Psoas muscle (tissue), 8 donors: ENCODE results near the gene RPL36A. TPM values are rescaled to one million over a fixed set of nuclear protein-coding genes. Genes with fewer than 3 reads are reported as not detected.
A peak's percentile ranks its signal among the peaks of the same experiment; 100 is the strongest.

Source experiments
- ATAC-seq, 4 donors: fragments of 200-7000 bp; cut with Tn5 transposase; one replicate each; pipeline ENCODE4 v1.9.1; 2020; ENCODE audit warnings: moderate library complexity in 3 of 4, mild to moderate bottlenecking in 2 of 4
- DNase-seq, 2 donors: peaks; one replicate each; pipeline ENCODE4 v3.0.0-alpha.2; 2020
- H3K27ac ChIP-seq: fragments of 200-600 bp; one replicate; pipeline ENCODE4 v1.8.0; 2022
- H3K27me3 ChIP-seq, 3 donors: fragments of 200-600 bp in 1 of 3; one replicate each; pipeline versions ENCODE4 v1.6.1 to v1.8.0; 2013 to 2022; ENCODE audit warnings: low read length in 2 of 3, mild to moderate bottlenecking in 2 of 3, moderate library complexity in 1 of 3; ENCODE audit not compliant: insufficient read depth in 3 of 3
- H3K36me3 ChIP-seq, 2 donors: fragments of 200-600 bp in 1 of 2; one replicate each; pipeline versions ENCODE4 v1.6.1 to v1.8.0; 2013 to 2022; ENCODE audit warnings: low read depth in 1 of 2, mild to moderate bottlenecking in 1 of 2, moderate library complexity in 1 of 2; ENCODE audit not compliant: insufficient read depth in 1 of 2
- H3K4me1 ChIP-seq: fragments of 200-600 bp; one replicate; pipeline ENCODE4 v1.8.0; 2022
- H3K4me3 ChIP-seq: fragments of 200-600 bp; one replicate; pipeline ENCODE4 v1.8.0; 2022; ENCODE audit warnings: mild to moderate bottlenecking
- H3K9me3 ChIP-seq: fragments of 200-600 bp; one replicate; pipeline ENCODE4 v1.8.0; 2022
- CTCF ChIP-seq: fragments of 200-600 bp; IDR thresholded peaks from one replicate; pipeline ENCODE4 v1.8.0; 2022; ENCODE audit warnings: antibody characterized with exemption
- WGBS, 3 donors: extraction: QIAGEN DNeasy Blood & Tissue Kit; methylation state at CpG; one replicate each; pipeline versions ENCODE4 v1.1.6 to v1.1.7; 2013; 5-methylcytosine and 5-hydroxymethylcytosine counted together
- intact Hi-C, 2 donors: fragments of 100-400 bp; cut with DNase I; formaldehyde crosslinking; loops; one replicate each; pipeline versions ENCODE4 v1.11.0 to v1.14.2; 2022
- polyA plus RNA-seq, 3 donors: library from polyadenylated mRNA; stranded (reverse); fragments of 200-250 nt; gene quantifications; one replicate each; pipeline ENCODE4 v1.2.3, GENCODE V29; 2013
- total RNA-seq, 4 donors: library from RNA; stranded (reverse); fragmentation: NEBNext Ultra II Directional in 2 of 4; extraction: Animal tissue kit (Norgen Biotek cat#: 25700) in 2 of 4; gene quantifications; one replicate each; pipeline versions ENCODE4 v1.2.1 to v1.2.4, GENCODE V29; 2021 to 2023
- donor health status: healthy with polysubstance abuse.
- donor health status: DM: no; HTN: no; CAD: no; lungs with moderate emphysema.
- donor health status: Bipolar disorder and iron deficiency.
- donor health status: healthy.
- donor health status: DM: yes; HTN: yes; CAD: no.
- donor health status: DM: no; HTN: no; CAD: no.
- donor health status: DM: no; HTN: no; CAD: no.
- donor health status: DM: yes; HTN: yes; CAD: no.

RPL36A gene
- total and polyA plus RNA-seq, 7 donors, result 102 to 1,450 (median 181) TPM

DNA sequence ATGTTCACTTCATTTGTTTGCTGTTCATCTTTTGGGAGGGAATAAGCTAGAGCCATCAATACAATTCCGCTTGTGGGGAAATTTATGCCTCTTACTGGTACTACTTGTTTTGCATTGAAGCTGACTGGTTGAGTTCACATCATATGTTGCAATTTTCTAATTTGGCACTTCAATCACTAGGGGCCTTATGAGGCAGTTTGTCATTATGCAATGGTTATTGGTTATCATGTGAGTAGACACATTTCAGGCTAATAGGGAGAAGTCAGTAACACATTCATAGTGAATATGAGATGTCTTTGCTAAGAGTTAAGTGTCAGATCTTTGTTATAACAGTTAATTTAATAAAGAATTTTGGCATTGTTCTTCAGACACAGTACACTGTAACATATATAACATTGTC is 5.0 kb downstream of the RPL36A start:
- H3K4me1 ChIP-seq, result peaks cover 6% of the 10 kb centered on the region
- intact Hi-C loops, result no loop called here
- H3K9me3 ChIP-seq, result no peaks in the 10 kb centered on the region
- H3K36me3 ChIP-seq, result peaks cover 0 to 70% of the 10 kb centered on the region in 2 donors
- H3K27ac ChIP-seq, result no peak overlapping the region
- no peak overlapping the region for H3K4me3 ChIP-seq
- H3K27me3 ChIP-seq, result peaks cover 0 to 11% (median 0%) of the 10 kb centered on the region in 3 donors
- no peak for DNase-seq
- WGBS, 3 donors, result 89 to 93% (median 92%) methylated on average over 1 of the region's 1 CpG
- no peak for ATAC-seq
- no peak for TF ChIP-seq CTCF

DNA sequence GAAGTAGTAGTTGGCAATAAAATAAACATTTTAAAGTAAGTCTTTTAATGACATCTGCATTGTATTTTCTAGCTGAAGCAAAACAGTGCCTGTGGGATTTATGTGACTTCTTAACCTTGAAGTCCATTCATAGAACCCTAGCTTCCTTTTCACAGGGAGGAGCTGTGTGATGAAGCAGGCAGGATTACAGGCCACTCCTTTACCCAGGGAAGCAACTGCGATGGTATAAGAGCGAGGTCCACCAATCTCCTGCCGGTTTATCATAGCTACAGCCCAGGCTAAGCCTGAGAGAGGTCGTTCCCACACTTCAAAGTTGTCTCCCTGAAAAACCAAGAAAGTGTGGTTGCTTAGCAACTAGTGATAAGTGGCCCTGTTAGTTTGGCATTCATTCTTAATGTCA is 7.0 kb downstream of the RPL36A start:
- Histone ChIP-seq H3K27ac (no peak overlapping the region), H3K4me1 (no peaks in the 10 kb centered on the region), H3K36me3 (peaks cover 0 to 72% of the 10 kb centered on the region in 2 donors), H3K4me3 (no peak overlapping the region), H3K27me3 (peaks cover 0 to 11% (median 0%) of the 10 kb centered on the region in 3 donors), H3K9me3 (no peaks in the 10 kb centered on the region)
- 52 to 65% (median 65%) methylated on average over 4 of the region's 4 CpGs for WGBS, 3 donors
- intact Hi-C loops, result no loop called here
- no peak for ATAC-seq
- no peak for DNase-seq
- TF ChIP-seq CTCF, result no peak

DNA sequence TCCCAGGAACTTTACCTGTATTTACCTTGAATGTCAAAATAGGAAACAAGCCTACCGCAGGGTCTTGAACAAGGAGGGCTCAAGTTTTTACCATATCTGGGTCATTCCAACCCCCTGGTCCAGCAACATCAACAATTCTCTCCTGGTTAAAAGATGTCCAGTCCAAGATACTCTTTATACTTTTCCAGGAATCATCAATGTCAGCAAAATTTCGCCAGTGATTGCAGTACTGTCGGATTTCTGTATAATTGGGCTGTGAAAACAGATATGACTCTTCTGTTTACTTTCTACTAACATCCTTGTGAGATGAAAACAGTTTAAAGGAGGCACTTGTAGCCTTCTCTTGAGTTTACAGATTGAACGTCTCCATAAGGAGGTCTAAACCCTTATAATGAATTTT is 7.9 kb downstream of the RPL36A start:
- Histone ChIP-seq H3K4me3 (no peak overlapping the region), H3K9me3 (no peaks in the 10 kb centered on the region), H3K4me1 (no peaks in the 10 kb centered on the region), H3K27ac (no peak overlapping the region), H3K27me3 (peaks cover 0 to 6% (median 0%) of the 10 kb centered on the region in 3 donors), H3K36me3 (peaks cover 0 to 72% of the 10 kb centered on the region in 2 donors)
- intact Hi-C loops, result no loop called here
- 74 to 96% (median 91%) methylated on average over 4 of the region's 4 CpGs for WGBS, 3 donors
- DNase-seq, result no peak
- no peak for ATAC-seq
- TF ChIP-seq CTCF, result no peak

GRCh38 chrX:101399825-101400224 is 9.0 kb downstream of the RPL36A start:
- no peak for TF ChIP-seq CTCF
- Histone ChIP-seq H3K27ac (no peak overlapping the region), H3K27me3 (peaks cover 0 to 6% (median 0%) of the 10 kb centered on the region in 3 donors), H3K36me3 (peaks cover 0 to 67% of the 10 kb centered on the region in 2 donors), H3K4me1 (no peaks in the 10 kb centered on the region), H3K4me3 (no peak overlapping the region), H3K9me3 (no peaks in the 10 kb centered on the region)
- intact Hi-C loops, result no loop called here
- DNase-seq (no peak), ATAC-seq (no peak)
- 82 to 96% (median 91%) methylated on average over 4 of the region's 4 CpGs for WGBS, 3 donors

GRCh38 chrX:101407167-101407747 is 16.4 kb downstream of the RPL36A start:
- DNase-seq, result no peak
- Histone ChIP-seq H3K4me3 (peak overlapping the region; percentile 81), H3K36me3 (peaks cover 0 to 18% of the 10 kb centered on the region in 2 donors), H3K27me3 (no peaks in the 10 kb centered on the region), H3K27ac (peak overlapping the region; percentile 77), H3K4me1 (peaks cover 19% of the 10 kb centered on the region), H3K9me3 (no peaks in the 10 kb centered on the region)
- whole genome bisulfite sequencing, 3 donors, result 0 to 22% (median 1%) methylated on average over 12 to 15 of the region's 15 CpGs
- no peak for TF ChIP-seq CTCF
- intact Hi-C loops, result no loop called here
- ATAC-seq, result peak in 2 of 4 donors; percentile 1 to 10
